ENCODE measurements around the gene HAUS2.

HAUS2 gene

DNA sequence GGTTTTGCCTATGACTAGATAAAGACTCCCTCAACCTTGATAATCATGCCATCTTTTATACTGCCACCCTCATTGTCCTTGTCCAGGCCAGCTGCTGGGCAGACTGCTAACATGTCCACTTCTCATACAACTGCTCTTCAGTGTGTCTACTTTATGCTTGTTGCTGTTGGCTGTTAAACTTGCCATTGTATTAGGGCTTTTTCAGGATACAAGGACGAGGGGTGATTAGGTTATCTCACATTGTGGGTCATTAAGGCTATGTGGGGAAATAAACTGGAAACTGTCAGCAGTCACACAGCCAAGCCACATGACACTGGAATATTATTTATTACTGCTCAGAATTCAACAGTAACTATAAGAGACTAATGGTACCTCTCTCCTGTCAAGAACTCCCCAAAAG lies 62.9 kb downstream of the HAUS2 start:
- no peak for DNase-seq

DNA sequence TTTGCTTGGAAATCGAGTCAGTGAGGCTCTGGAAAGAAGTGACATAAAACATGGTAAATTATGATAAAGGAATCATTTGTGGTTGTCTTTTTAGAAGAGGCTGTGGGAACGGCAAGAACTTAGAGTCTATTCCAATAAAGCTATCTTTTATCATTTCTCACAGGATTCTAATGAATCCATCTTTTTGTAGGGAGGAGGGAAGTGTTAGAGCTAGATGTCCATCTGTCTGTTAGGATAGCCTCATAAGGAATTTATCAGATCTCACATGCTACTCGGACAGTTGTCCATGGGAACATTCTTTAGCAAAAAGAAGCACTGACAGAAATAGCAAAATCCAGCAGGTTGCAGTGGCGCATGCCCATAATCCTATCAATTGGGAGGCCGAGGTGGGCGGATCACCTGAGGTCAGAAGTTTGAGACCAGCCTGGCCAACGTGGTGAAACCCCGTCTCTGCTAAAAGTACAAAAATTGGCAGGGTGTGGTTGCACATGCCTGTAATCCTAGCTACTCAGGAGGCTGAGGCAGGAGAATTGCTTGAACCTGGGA lies 63.8 kb downstream of the HAUS2 start:
- no peak for DNase-seq

DNA sequence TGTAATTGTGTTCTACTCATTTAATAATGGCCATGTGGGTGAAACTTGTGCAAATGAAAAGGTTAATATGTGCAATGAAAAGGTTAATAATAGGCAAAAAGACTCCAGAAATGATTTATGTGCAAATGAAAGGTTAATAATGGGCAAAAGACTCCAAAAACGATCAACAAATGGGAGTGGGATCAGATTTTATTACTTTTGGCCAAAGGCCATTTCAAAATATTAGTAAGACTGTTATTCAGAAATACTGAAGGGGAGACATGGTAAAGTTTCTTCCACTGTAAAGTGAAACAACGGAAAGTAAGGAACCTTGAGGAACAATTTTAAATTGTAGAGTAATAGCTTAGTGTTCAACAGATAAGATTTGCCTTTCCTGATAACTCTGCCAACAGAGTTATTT lies 67.5 kb downstream of the HAUS2 start:
- DNase-seq: no peak
